ENCODE measurements around the gene TRAK1. TPM values are rescaled to one million over a fixed set of nuclear protein-coding genes. Genes with fewer than 3 reads are reported as not detected.

Gene TRAK1
- total RNA-seq, 1 donor from 2014 or later = 36.1 TPM

GRCh38 chr3:42088803-42089530, 2.2 kb upstream of the TRAK1 start:
- DNase-seq (ENCODE audit: low read depth) (no peak), FAIRE-seq (no peak)
- TF ChIP-seq, protein P1, sequence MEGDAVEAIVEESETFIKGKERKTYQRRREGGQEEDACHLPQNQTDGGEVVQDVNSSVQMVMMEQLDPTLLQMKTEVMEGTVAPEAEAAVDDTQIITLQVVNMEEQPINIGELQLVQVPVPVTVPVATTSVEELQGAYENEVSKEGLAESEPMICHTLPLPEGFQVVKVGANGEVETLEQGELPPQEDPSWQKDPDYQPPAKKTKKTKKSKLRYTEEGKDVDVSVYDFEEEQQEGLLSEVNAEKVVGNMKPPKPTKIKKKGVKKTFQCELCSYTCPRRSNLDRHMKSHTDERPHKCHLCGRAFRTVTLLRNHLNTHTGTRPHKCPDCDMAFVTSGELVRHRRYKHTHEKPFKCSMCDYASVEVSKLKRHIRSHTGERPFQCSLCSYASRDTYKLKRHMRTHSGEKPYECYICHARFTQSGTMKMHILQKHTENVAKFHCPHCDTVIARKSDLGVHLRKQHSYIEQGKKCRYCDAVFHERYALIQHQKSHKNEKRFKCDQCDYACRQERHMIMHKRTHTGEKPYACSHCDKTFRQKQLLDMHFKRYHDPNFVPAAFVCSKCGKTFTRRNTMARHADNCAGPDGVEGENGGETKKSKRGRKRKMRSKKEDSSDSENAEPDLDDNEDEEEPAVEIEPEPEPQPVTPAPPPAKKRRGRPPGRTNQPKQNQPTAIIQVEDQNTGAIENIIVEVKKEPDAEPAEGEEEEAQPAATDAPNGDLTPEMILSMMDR (IDR thresholded peaks at IDR 0.05; ENCODE audit: insufficient read depth, low read length, severe bottlenecking) = no peak
- no peaks in the 10 kb centered on the region for H3K27me3 ChIP-seq (ENCODE audit: control insufficient read depth, insufficient read depth, low read length)
- H3K4me3 ChIP-seq (ENCODE audit: low read depth, low read length) = no peak overlapping the region
- H3K36me3 ChIP-seq (ENCODE audit: control insufficient read depth, insufficient read depth, low read length) = peaks cover 1% of the 10 kb centered on the region

DNA sequence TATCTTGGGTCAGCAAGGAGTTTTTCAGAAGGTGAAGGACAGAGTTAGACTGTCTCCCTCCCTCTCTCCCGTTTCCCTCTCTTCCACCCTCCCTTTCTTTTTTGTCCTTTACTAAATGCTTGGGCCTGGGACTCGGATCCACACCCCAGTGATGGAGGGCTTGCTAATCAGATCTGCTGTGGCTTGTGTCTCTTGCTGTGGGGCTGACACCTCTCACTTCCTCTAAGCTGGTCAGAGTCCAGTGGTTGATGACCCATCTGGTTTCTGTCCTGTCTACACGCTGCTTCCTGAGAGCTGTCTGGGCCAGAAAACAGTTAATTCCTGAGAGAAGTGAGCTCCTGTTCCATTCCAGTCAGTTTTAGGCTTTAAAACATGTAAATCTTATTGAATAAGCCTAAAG, 849 bp downstream of the TRAK1 start:
- TF ChIP-seq, protein P1 (IDR thresholded peaks at IDR 0.05; ENCODE audit: insufficient read depth, low read length, severe bottlenecking) = no peak
- Histone ChIP-seq H3K27me3 (ENCODE audit: control insufficient read depth, insufficient read depth, low read length) (no peaks in the 10 kb centered on the region), H3K36me3 (ENCODE audit: control insufficient read depth, insufficient read depth, low read length) (peaks cover 3% of the 10 kb centered on the region), H3K4me3 (ENCODE audit: low read depth, low read length) (peak overlapping the region; percentile 37)
- no peak for FAIRE-seq
- DNase-seq (ENCODE audit: low read depth) = peak; percentile 47

DNA sequence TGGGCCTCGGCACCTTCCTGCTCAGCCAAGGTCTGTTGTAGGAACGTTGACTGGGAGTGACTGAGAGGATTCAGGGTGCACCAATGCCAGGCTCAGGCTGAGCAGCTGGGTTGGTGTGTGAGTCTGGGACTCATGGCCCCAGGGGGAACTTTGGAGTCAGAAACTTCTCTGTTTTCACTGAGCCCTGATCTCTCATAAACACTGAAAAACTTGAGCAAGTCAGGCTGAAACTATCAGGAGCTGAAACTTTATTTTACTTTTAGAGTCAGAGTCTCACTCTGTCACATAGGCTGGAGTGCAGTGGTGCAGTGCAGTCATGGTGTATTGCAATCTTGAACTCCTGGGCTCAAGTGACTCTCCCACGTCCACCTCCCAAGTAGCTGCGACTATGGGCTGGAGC, 3.0 kb downstream of the TRAK1 start:
- H3K4me3 ChIP-seq (ENCODE audit: low read depth, low read length) = no peak overlapping the region
- H3K27me3 ChIP-seq (ENCODE audit: control insufficient read depth, insufficient read depth, low read length) = no peaks in the 10 kb centered on the region
- H3K36me3 ChIP-seq (ENCODE audit: control insufficient read depth, insufficient read depth, low read length) = peaks cover 1% of the 10 kb centered on the region
- FAIRE-seq = no peak
- DNase-seq (ENCODE audit: low read depth) = no peak
- TF ChIP-seq, protein P1 (IDR thresholded peaks at IDR 0.05; ENCODE audit: insufficient read depth, low read length, severe bottlenecking) = no peak

- Histone ChIP-seq H3K27me3 (ENCODE audit: control insufficient read depth, insufficient read depth, low read length) (no peaks in the 10 kb centered on the region), H3K36me3 (ENCODE audit: control insufficient read depth, insufficient read depth, low read length) (peaks cover 1% of the 10 kb centered on the region), H3K4me3 (ENCODE audit: low read depth, low read length) (no peak overlapping the region)
- DNase-seq (ENCODE audit: low read depth) (no peak), FAIRE-seq (no peak)
- TF ChIP-seq, protein P1 (IDR thresholded peaks at IDR 0.05; ENCODE audit: insufficient read depth, low read length, severe bottlenecking) = no peak
Measured at GRCh38 chr3:42094691-42095391, 3.7 kb downstream of the TRAK1 start.

- Histone ChIP-seq H3K4me3 (ENCODE audit: low read depth, low read length) (no peak overlapping the region), H3K36me3 (ENCODE audit: control insufficient read depth, insufficient read depth, low read length) (peaks cover 1% of the 10 kb centered on the region), H3K27me3 (ENCODE audit: control insufficient read depth, insufficient read depth, low read length) (no peaks in the 10 kb centered on the region)
- FAIRE-seq (no peak), DNase-seq (ENCODE audit: low read depth) (no peak)
- TF ChIP-seq, protein P1 (IDR thresholded peaks at IDR 0.05; ENCODE audit: insufficient read depth, low read length, severe bottlenecking) = no peak
Measured at GRCh38 chr3:42095540-42095939, 4.4 kb downstream of the TRAK1 start.

All from bronchial epithelial cell (primary cell).